Left colon (tissue), 2 donors: Measurements from ENCODE around the gene ABCB10. TPM values are rescaled to one million over a fixed set of nuclear protein-coding genes. Genes with fewer than 3 reads are reported as not detected.
"Not testable (repeated sequence)": the region's sequence is repeated elsewhere in the genome, so short reads cannot be mapped to it uniquely, and the experiment has no call there.

Source experiments
- ATAC-seq: fragments of 200-7000 bp; cut with Tn5 transposase; one replicate; pipeline ENCODE4 v1.9.1; 2020; ENCODE audit warnings: mild to moderate bottlenecking, moderate library complexity
- DNase-seq, 2 donors: peaks; one replicate each; pipeline ENCODE4 v3.0.0-alpha.2; 2020
- intact Hi-C, 2 donors: fragments of 100-400 bp; cut with DNase I in 1 of 2; cut with micrococcal nuclease in 1 of 2; formaldehyde crosslinking; loops; one replicate each; pipeline versions ENCODE4 v1.11.2 to v1.14.0; 2022; cut with DNase I, micrococcal nuclease
- total RNA-seq, 2 donors: library from RNA; stranded (reverse); fragmentation: NEBNext Ultra II Directional; extraction: Animal tissue kit (Norgen Biotek cat#: 25700); gene quantifications; one replicate each; pipeline ENCODE4 v1.2.1, GENCODE V29; 2021
- donor health status: DM: no; HTN: no; CAD: no.
- donor health status: DM: yes; HTN: yes; CAD: no.

Gene ABCB10
- total RNA-seq, 2 donors from 2014 or later = 25.4 to 28.4 TPM

- ATAC-seq (no peak), DNase-seq (no peak)
- intact Hi-C loops = loop anchor here in 1 of 2 donors (10.0 kb wide), 1 partner anchor 72 kb away; the partner anchor contains the start of genes TAF5L and URB2
Observed at GRCh38 chr1:229552732-229553131, 5.8 kb downstream of the ABCB10 start.

GRCh38 chr1:229550812-229551567 is 7.5 kb downstream of the ABCB10 start:
- intact Hi-C loops = loop anchor here in 1 of 2 donors (10.0 kb wide), 1 partner anchor 74 kb away; the partner anchor contains the start of genes TAF5L and URB2
- DNase-seq = no peak
- no peak for ATAC-seq

GRCh38 chr1:229547542-229547941 is 11.0 kb downstream of the ABCB10 start:
- ATAC-seq = no peak
- intact Hi-C loops = no loop called here
- DNase-seq = no peak

- no peak for ATAC-seq
- DNase-seq = no peak
- intact Hi-C loops = no loop called here
Observed at GRCh38 chr1:229544587-229544986, 13.9 kb downstream of the ABCB10 start.

- no peak for ATAC-seq
- intact Hi-C loops = no loop called here
- no peak for DNase-seq
Observed at GRCh38 chr1:229539863-229540506, 18.5 kb downstream of the ABCB10 start.

GRCh38 chr1:229538945-229539344 is 19.6 kb downstream of the ABCB10 start:
- no peak for DNase-seq
- intact Hi-C loops = no loop called here
- no peak for ATAC-seq

- DNase-seq (no peak), ATAC-seq (no peak)
- intact Hi-C loops = no loop called here
Observed at GRCh38 chr1:229537894-229538293, 20.6 kb downstream of the ABCB10 start.

- no peak for DNase-seq
- no peak for ATAC-seq
- intact Hi-C loops = no loop called here
Observed at GRCh38 chr1:229536982-229537381, 21.5 kb downstream of the ABCB10 start.

GRCh38 chr1:229535230-229535629 is 23.3 kb downstream of the ABCB10 start:
- intact Hi-C loops = no loop called here
- no peak for DNase-seq
- no peak for ATAC-seq

- intact Hi-C loops = no loop called here
- DNase-seq (no peak), ATAC-seq (no peak)
Observed at GRCh38 chr1:229531326-229531725, 27.2 kb downstream of the ABCB10 start.

- intact Hi-C loops = no loop called here
- no peak for ATAC-seq
- no peak for DNase-seq
Observed at GRCh38 chr1:229529639-229530038, 28.9 kb downstream of the ABCB10 start.

- no peak for ATAC-seq
- intact Hi-C loops = no loop called here
- DNase-seq = no peak
Observed at GRCh38 chr1:229526695-229527094, 31.8 kb downstream of the ABCB10 start.

GRCh38 chr1:229523052-229523451 is 35.5 kb downstream of the ABCB10 start:
- intact Hi-C loops = no loop called here
- ATAC-seq = no peak
- DNase-seq = no peak

GRCh38 chr1:229514578-229515275 is 43.8 kb downstream of the ABCB10 start:
- DNase-seq (peak; percentile 47 to 53), ATAC-seq (peak; percentile 92)
- intact Hi-C loops = no loop called here

- intact Hi-C loops, ATAC-seq, DNase-seq: not testable (repeated sequence)
Observed at GRCh38 chr1:229511625-229512024, 46.9 kb downstream of the ABCB10 start.

GRCh38 chr1:229511201-229511600 is 47.3 kb downstream of the ABCB10 start:
- intact Hi-C loops, DNase-seq, ATAC-seq: not testable (repeated sequence)

GRCh38 chr1:229509576-229509975 is 48.9 kb downstream of the ABCB10 start:
- DNase-seq (no peak), ATAC-seq (no peak)
- intact Hi-C loops = no loop called here

GRCh38 chr1:229508823-229509337 is 49.6 kb downstream of the ABCB10 start:
- no peak for DNase-seq
- no peak for ATAC-seq
- intact Hi-C loops = no loop called here
